Epithelial cell of esophagus (primary cell): Measurements from ENCODE around the gene TRIM38.

Experiments
- DNase-seq: peaks from one replicate; pipeline ENCODE4 v3.0.0; 2010; ENCODE audit warnings: low read depth
- H3K4me3 ChIP-seq: 2 replicates; pipeline ENCODE4 v1.5.1; 2011; ENCODE audit warnings: mild to moderate bottlenecking, low read length, control low read depth
- TF ChIP-seq, protein P1 (sequence below): IDR thresholded peaks from 2 replicates; pipeline ENCODE4 v1.5.1; 2011; ENCODE audit warnings: low read depth, mild to moderate bottlenecking, low read length, control low read depth, inconsistent platforms; ENCODE audit not compliant: insufficient read depth; ENCODE audit errors: missing control alignments

Gene TRIM38

DNA sequence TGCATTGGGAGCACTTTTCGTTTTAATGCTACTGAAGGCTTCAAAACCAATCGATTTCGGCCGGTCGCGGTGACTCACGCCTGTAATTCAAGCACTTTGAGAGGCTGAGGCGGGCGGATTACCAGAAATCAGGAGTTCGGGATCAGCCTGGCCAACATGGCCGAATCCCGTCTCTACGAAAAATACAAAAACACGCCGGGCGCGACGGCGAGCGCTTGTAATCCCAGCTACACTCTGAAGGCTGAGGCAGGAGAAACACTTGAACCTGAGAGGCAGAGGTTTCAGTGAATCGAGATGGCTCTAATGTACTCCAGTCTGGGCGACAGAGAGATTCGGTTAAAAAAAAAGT lies 58.4 kb downstream of the TRIM38 start:
- DNase-seq, result peak; percentile 73
- peak overlapping the region; percentile 74 for H3K4me3 ChIP-seq

DNA sequence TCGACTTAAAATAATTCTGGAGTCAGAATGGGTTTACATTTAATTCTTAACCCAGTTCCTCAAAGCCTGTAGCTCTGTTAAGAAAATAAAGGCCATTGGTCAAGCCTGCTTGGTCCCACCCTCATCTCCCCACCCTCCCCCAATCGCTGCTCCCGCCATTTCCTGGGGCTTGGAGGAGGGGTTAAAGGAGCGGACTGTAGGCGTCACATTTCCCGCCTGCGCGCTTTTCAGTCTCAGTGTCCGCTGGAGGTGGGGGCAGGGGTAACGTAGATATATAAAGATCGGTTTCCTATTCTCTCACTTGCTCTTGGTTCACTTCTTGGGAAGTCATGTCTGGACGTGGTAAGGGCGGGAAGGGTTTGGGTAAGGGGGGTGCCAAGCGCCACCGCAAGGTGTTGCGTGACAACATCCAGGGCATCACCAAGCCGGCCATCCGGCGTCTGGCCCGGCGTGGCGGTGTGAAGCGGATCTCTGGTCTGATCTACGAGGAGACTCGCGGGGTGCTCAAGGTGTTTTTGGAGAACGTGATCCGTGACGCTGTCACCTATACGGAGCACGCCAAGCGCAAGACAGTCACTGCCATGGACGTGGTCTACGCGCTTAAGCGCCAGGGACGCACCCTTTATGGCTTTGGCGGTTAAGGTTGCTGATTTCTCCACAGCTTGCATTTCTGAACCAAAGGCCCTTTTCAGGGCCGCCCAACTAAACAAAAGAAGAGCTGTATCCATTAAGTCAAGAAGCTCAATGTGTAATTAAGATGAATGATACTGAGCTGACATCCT lies 58.9 kb downstream of the TRIM38 start:
- TF ChIP-seq, protein P1, sequence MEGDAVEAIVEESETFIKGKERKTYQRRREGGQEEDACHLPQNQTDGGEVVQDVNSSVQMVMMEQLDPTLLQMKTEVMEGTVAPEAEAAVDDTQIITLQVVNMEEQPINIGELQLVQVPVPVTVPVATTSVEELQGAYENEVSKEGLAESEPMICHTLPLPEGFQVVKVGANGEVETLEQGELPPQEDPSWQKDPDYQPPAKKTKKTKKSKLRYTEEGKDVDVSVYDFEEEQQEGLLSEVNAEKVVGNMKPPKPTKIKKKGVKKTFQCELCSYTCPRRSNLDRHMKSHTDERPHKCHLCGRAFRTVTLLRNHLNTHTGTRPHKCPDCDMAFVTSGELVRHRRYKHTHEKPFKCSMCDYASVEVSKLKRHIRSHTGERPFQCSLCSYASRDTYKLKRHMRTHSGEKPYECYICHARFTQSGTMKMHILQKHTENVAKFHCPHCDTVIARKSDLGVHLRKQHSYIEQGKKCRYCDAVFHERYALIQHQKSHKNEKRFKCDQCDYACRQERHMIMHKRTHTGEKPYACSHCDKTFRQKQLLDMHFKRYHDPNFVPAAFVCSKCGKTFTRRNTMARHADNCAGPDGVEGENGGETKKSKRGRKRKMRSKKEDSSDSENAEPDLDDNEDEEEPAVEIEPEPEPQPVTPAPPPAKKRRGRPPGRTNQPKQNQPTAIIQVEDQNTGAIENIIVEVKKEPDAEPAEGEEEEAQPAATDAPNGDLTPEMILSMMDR, result no peak
- DNase-seq, result peak; percentile 93
- peak overlapping the region; percentile 74 for H3K4me3 ChIP-seq

More for the DNA sequence above, 58.4 kb downstream of the TRIM38 start:
- TF ChIP-seq, protein P1, result no peak

DNA sequence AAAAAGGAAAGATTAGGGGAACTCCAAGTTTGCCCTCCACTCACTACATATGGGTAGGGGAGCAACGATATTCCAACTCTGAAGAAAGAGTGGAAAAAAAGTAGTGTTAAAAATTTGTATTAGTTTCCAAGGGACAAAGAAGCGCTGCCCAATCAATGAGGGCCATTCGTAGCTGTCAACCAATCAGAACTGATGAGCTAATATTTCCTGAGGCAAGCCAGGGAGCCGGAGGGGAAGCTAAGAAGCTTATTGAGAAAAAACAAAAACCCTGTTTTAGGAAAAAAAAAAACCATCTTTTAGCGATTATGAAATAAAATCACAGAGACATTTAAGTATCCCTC lies 59.5 kb downstream of the TRIM38 start:
- H3K4me3 ChIP-seq, result peak overlapping the region; percentile 74
- TF ChIP-seq, protein P1, result no peak
- DNase-seq, result peak; percentile 71

GRCh38 chr6:26022737-26023136 lies 60.1 kb downstream of the TRIM38 start:
- DNase-seq, result no peak
- TF ChIP-seq, protein P1, result no peak
- no peak overlapping the region for H3K4me3 ChIP-seq

- no peak overlapping the region for H3K4me3 ChIP-seq
- no peak for DNase-seq
- TF ChIP-seq, protein P1, result no peak
Measured at GRCh38 chr6:26024651-26025046, 62.0 kb downstream of the TRIM38 start.

DNA sequence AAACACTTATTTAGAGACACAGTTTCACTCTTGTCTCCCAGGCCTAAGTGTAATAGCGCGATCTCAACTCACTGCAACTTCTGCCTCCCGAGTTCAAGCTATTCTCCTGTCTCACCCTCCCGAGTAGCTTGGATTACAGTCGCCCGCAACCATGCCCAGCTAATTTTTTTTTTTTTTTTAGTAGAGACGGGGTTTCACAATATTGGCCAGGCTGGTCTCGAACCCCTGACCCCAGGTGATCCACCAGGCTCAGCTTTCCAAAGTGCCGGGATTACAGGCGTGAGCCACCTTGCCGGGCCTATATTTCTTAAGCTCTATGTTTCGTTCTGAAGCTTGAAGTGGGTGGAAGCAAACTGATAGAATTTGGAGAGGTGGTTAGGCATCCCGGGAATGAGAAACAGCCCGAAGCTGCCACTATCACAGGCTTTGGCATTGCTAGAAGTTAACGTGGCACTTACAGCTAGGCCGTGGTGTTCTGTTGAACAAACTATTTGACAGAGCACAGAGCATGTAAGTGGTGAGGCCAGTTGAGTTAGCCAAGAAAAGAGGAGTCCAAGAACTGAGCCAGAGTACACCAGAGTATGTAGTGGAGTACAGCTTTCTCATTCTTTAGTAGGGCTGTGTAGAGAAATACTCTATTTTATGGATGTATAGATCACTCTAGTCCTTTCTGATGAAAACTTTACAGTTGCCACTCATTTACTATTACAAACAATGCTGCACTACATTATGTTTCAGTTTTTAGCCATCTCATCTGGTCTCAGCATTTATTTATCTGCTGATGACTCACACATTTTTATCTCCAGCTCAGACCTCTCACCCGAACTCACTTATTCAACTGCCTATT lies 62.7 kb downstream of the TRIM38 start:
- TF ChIP-seq, protein P1, result no peak
- H3K4me3 ChIP-seq, result no peak overlapping the region
- DNase-seq, result peak; percentile 65
